ENCODE measurements around the gene HECTD4.

DNA sequence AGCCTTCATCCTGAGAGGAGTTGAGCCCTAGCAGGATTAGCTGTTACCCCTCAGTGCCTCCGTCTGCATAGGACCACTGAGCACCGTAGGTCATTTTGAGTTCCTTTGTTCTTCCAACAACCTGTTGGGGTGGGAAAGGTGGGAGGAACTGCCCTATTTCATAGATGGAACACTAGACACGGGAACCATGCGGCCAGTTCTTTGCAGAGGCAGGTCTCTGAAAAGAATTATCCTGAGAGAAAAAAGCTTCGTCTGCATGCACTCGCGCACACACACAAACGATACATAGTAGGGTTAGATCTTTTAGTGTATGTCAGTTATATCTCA lies 228.4 kb downstream of the HECTD4 start:
- TF ChIP-seq FOXM1 (IDR thresholded peaks at IDR 0.05; ENCODE audit: borderline replicate concordance): no peak
- TF ChIP-seq NFRKB (IDR thresholded peaks at IDR 0.05): no peak
- no peak for TF ChIP-seq BHLHE40 (IDR thresholded peaks at IDR 0.05; ENCODE audit: borderline replicate concordance)
- no peak for TF ChIP-seq SP1 (IDR thresholded peaks at IDR 0.05)
- no peak for TF ChIP-seq HDGF (IDR thresholded peaks at IDR 0.05; ENCODE audit: borderline replicate concordance)
- TF ChIP-seq, protein P1, sequence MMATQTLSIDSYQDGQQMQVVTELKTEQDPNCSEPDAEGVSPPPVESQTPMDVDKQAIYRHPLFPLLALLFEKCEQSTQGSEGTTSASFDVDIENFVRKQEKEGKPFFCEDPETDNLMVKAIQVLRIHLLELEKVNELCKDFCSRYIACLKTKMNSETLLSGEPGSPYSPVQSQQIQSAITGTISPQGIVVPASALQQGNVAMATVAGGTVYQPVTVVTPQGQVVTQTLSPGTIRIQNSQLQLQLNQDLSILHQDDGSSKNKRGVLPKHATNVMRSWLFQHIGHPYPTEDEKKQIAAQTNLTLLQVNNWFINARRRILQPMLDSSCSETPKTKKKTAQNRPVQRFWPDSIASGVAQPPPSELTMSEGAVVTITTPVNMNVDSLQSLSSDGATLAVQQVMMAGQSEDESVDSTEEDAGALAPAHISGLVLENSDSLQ (IDR thresholded peaks at IDR 0.05): no peak
- TF ChIP-seq FOXA1 (IDR thresholded peaks at IDR 0.05): no peak
- no peak for TF ChIP-seq ELF4 (IDR thresholded peaks at IDR 0.05)
- TF ChIP-seq FOXK2 (IDR thresholded peaks at IDR 0.05): no peak
- TF ChIP-seq LEF1 (IDR thresholded peaks at IDR 0.05; ENCODE audit: borderline replicate concordance): no peak

Data from HEK293T (cell line).